Measurements from ENCODE around the gene GRWD1. TPM values are rescaled to one million over a fixed set of nuclear protein-coding genes. Genes with fewer than 3 reads are reported as not detected.

GRWD1 gene
- total RNA-seq, 4 donors from 2014 or later: 19.5 to 90.5 (median 31.5) TPM

DNA sequence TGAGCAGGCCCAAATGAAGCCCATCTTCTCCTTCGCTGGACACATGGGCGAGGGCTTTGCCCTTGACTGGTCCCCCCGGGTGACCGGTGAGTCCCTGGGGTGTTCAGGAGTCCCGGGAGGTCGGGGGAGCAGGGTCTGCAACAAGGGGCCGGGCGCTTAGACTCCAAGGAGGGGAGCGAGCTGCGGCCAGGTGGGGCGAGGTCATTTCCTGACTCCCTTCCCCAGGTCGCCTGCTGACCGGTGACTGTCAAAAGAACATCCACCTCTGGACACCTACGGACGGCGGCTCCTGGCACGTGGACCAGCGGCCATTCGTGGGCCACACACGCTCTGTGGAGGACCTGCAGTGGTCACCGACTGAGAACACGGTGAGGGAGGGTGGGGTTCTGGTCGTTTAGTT, 4.7 kb downstream of the GRWD1 start:
- TF ChIP-seq, protein P1, sequence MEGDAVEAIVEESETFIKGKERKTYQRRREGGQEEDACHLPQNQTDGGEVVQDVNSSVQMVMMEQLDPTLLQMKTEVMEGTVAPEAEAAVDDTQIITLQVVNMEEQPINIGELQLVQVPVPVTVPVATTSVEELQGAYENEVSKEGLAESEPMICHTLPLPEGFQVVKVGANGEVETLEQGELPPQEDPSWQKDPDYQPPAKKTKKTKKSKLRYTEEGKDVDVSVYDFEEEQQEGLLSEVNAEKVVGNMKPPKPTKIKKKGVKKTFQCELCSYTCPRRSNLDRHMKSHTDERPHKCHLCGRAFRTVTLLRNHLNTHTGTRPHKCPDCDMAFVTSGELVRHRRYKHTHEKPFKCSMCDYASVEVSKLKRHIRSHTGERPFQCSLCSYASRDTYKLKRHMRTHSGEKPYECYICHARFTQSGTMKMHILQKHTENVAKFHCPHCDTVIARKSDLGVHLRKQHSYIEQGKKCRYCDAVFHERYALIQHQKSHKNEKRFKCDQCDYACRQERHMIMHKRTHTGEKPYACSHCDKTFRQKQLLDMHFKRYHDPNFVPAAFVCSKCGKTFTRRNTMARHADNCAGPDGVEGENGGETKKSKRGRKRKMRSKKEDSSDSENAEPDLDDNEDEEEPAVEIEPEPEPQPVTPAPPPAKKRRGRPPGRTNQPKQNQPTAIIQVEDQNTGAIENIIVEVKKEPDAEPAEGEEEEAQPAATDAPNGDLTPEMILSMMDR (IDR thresholded peaks at IDR 0.05): no peak
- ATAC-seq (ENCODE audit: low FRiP score) (no peak), DNase-seq (ENCODE audit: low spot score) (no peak)

DNA sequence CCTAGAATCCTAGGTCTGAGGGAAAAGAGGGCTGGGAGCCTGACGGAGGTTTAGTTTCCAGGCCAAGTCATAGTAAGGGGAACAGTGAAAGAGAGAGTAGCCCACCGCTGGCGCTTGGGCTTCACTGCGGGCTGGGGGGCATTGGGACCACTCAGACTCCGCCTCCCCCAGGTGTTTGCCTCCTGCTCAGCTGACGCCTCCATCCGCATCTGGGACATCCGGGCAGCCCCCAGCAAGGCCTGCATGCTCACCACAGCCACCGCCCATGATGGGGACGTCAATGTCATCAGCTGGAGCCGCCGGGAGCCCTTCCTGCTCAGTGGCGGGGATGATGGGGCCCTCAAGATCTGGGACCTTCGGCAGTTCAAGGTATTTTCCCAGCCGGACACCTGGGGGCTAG, 5.1 kb downstream of the GRWD1 start:
- DNase-seq (ENCODE audit: low spot score): no peak
- TF ChIP-seq, protein P1 (IDR thresholded peaks at IDR 0.05): no peak
- no peak for ATAC-seq (ENCODE audit: low FRiP score)

DNA sequence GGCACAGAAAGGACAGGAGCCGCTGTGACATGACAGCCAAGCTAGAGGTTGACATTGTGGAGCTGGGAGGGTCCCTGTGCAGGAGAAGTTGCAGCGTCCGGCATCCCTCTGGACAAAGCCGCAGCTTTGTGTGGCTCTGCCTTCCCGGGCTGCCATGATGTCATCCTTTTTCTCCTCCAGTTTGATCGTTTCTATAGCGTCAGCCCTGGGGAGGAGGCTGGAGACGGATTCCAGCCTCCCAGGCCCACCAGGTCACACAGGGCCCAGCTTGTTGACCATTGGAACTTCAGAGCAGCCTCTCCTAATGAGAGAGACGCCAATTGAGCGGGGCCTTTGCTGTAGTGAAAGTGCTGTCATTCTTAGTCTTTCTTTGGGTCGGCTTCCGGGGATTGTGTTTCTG, 5.8 kb downstream of the GRWD1 start:
- TF ChIP-seq, protein P1 (IDR thresholded peaks at IDR 0.05): no peak
- ATAC-seq (ENCODE audit: low FRiP score) (no peak), DNase-seq (ENCODE audit: low spot score) (no peak)

DNA sequence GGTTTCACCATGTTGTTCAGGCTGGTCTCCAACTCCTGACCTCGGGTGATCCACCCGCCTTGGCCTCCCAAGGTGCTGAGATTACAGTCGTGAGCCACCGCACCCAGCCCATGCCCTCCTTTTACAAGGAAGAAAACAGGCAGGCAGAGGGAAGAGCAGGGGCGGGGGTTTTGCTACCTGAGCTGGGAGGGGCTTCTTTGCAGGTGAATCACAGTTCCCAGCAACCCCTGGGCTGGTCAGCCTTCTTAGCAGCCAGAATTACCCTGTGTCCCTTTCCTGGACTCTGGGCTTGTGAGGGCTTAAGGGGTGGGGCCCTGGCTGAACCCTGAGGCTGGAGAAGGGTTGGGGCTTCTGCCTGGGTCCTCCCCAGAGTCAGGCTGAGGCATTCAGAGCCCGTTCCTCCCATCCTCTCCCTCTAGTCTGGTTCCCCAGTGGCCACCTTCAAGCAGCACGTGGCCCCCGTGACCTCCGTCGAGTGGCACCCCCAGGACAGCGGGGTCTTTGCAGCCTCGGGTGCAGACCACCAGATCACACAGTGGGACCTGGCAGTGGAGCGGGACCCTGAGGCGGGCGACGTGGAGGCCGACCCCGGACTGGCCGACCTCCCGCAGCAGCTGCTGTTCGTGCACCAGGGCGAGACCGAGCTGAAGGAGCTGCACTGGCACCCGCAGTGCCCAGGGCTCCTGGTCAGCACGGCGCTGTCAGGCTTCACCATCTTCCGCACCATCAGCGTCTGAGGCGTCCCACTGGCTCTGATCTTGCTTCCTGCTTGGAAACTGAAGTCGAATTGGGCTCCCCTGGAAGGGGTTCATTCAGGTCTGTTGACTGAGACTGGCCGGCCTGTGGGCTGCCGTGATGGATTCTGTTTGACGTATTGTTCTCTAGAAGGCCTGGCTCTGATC, 6.8 kb downstream of the GRWD1 start:
- ATAC-seq (ENCODE audit: low FRiP score): no peak
- DNase-seq (ENCODE audit: low spot score): no peak
- TF ChIP-seq, protein P1 (IDR thresholded peaks at IDR 0.05): no peak

DNA sequence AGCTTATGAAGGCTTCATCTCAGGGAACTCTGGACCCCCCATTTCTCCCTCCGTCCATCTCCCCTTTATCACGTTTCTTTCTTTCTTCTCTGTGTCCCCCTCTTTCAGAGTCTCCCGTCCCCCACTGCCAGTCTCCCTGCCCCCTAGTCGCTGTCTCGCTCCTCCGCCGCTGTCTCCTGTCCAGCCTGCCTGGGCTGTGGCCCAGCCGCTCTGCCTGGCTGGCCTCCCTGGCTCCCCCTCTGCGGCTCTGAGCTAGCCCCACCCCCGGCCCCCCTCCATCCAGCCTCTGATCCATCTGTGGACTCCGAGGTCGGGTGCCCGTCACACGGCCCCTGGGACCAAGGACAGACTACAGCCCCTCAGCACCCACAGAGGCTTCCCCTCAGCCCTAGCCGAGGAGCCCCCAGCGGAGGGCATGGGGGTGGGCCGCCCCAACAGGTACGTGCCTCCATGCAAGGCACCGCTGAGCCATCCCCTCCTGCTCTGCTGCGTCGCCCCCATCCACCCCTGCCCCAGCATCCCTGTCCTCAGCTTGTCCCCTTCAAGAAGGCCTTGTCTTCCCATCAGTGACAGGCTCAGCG, 8.5 kb downstream of the GRWD1 start:
- DNase-seq (ENCODE audit: low spot score) (no peak), ATAC-seq (ENCODE audit: low FRiP score) (no peak)
- TF ChIP-seq, protein P1 (IDR thresholded peaks at IDR 0.05): no peak

DNA sequence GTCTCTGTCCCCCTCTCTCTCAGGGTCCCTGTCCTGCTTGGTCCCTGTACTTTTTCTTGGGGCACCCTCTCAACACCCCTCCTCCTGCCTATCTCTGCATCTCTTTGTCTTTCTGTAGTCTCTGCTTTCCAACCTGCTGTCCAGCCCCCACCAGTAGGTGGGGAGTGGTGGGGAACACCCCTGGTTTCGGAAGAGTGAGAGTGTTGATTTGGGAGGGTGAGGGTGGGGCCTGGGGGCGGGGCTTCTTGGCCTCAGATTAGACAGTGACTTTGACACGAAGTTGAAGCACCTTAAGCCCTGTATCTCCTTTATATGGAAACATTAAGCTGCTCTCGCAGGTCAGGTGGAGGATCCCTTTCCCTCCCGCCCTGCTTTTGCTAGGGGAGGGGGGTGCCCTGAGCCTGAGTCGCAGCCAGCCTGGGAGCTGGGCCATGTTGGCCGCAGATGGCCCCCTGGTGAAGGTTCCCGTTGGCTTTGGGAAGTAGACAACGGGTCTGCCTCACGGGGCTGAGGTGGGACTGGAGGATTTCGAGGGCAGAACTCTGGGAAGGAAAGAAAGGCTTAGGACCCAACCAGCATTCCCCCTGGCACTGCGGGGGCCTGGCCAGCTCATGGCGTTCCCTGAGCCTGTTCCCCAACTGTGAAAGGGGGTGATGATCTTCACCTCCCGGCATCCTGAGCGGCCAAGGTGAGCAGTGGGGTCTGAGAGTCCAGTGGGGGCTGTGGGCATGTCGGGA, 9.6 kb downstream of the GRWD1 start, which contains the start of gene KCNJ14:
Gene KCNJ14, plus strand, starts transcription at position 404 of the 737 bp plus-strand sequence. CDS start 6,151 bp downstream, outside the sequence.
- ATAC-seq (ENCODE audit: low FRiP score): no peak
- DNase-seq (ENCODE audit: low spot score): no peak
- TF ChIP-seq, protein P1 (IDR thresholded peaks at IDR 0.05): no peak

Measured in omental fat pad (tissue), 4 donors.